ENCODE data around the gene OR2T29. TPM values are rescaled to one million over a fixed set of nuclear protein-coding genes. Genes with fewer than 3 reads are reported as not detected.
"Not testable (repeated sequence)": the region's sequence is repeated elsewhere in the genome, so short reads cannot be mapped to it uniquely, and the experiment has no call there.

OR2T29 gene
- 10.8 TPM for total RNA-seq (ENCODE audit: insufficient read depth, low replicate concordance)

- DNase-seq (ENCODE audit: low spot score) = not testable (repeated sequence)
Measured at GRCh38 chr1:248562672-248563071, at the start of gene OR2T29. TSS of gene OR2T29 (minus strand) at chr1:248562772. CDS start at chr1:248559491, 3,281 bp downstream.

GRCh38 chr1:248611883-248612414 lies 49.4 kb upstream of the OR2T29 start:
- no peak for DNase-seq (ENCODE audit: low spot score)

- no peak for DNase-seq (ENCODE audit: low spot score)
Measured at GRCh38 chr1:248610301-248610700, 47.7 kb upstream of the OR2T29 start.

- DNase-seq (ENCODE audit: low spot score) = no peak
Measured at GRCh38 chr1:248599396-248599795, 36.8 kb upstream of the OR2T29 start.

- DNase-seq (ENCODE audit: low spot score) = no peak
Measured at GRCh38 chr1:248597589-248597988, 35.0 kb upstream of the OR2T29 start, which contains the start of gene OR2T10. TSS of gene OR2T10 (minus strand) at chr1:248597700. CDS start at chr1:248593768, 3,932 bp downstream.

- no peak for DNase-seq (ENCODE audit: low spot score)
Measured at GRCh38 chr1:248596615-248597014, 34.0 kb upstream of the OR2T29 start.

- DNase-seq (ENCODE audit: low spot score) = no peak
Measured at GRCh38 chr1:248593226-248593625, 30.7 kb upstream of the OR2T29 start.

- DNase-seq (ENCODE audit: low spot score) = no peak
Measured at GRCh38 chr1:248592655-248593054, 30.1 kb upstream of the OR2T29 start.

- DNase-seq (ENCODE audit: low spot score) = no peak
Measured at GRCh38 chr1:248590055-248590454, 27.5 kb upstream of the OR2T29 start.

- no peak for DNase-seq (ENCODE audit: low spot score)
Measured at GRCh38 chr1:248589334-248589733, 26.8 kb upstream of the OR2T29 start.

- no peak for DNase-seq (ENCODE audit: low spot score)
Measured at GRCh38 chr1:248585266-248585665, 22.7 kb upstream of the OR2T29 start.

- DNase-seq (ENCODE audit: low spot score) = no peak
Measured at GRCh38 chr1:248576260-248576980, 13.8 kb upstream of the OR2T29 start.

- DNase-seq (ENCODE audit: low spot score) = not testable (repeated sequence)
Measured at GRCh38 chr1:248574657-248575056, 12.1 kb upstream of the OR2T29 start, which contains the start of gene OR2T34. TSS of gene OR2T34 (minus strand) at chr1:248574757. CDS start at chr1:248574757, 0 bp downstream.

GRCh38 chr1:248573856-248574255 lies 11.3 kb upstream of the OR2T29 start:
- not testable (repeated sequence) for DNase-seq (ENCODE audit: low spot score)

GRCh38 chr1:248572049-248572448 lies 9.5 kb upstream of the OR2T29 start:
- DNase-seq (ENCODE audit: low spot score) = not testable (repeated sequence)

GRCh38 chr1:248570811-248571210 lies 8.2 kb upstream of the OR2T29 start:
- DNase-seq (ENCODE audit: low spot score) = not testable (repeated sequence)

- not testable (repeated sequence) for DNase-seq (ENCODE audit: low spot score)
Measured at GRCh38 chr1:248569049-248569448, 6.5 kb upstream of the OR2T29 start.

GRCh38 chr1:248565530-248566373 lies 3.2 kb upstream of the OR2T29 start:
- not testable (repeated sequence) for DNase-seq (ENCODE audit: low spot score)

GRCh38 chr1:248551027-248551426 lies 11.5 kb downstream of the OR2T29 start:
- not testable (repeated sequence) for DNase-seq (ENCODE audit: low spot score)

GRCh38 chr1:248547383-248547782 lies 15.2 kb downstream of the OR2T29 start:
- not testable (repeated sequence) for DNase-seq (ENCODE audit: low spot score)

- DNase-seq (ENCODE audit: low spot score) = not testable (repeated sequence)
Measured at GRCh38 chr1:248537449-248537848, 25.1 kb downstream of the OR2T29 start.

GRCh38 chr1:248521856-248522255 lies 40.7 kb downstream of the OR2T29 start:
- DNase-seq (ENCODE audit: low spot score) = no peak

All from umbilical cord (tissue), 2 donors.